Measurements from ENCODE around the gene CEP104. TPM values are rescaled to one million over a fixed set of nuclear protein-coding genes. Genes with fewer than 3 reads are reported as not detected.

The CEP104 gene
- total and polyA plus RNA-seq, 11 donors, result 5.5 to 46.1 (median 33.0) TPM

- intact Hi-C loops (cut with DNase I), result loop anchor here in 1 of 10 donors (2.0 kb wide), 1 partner anchor 42 kb away; the partner anchor contains the start of genes CEP104 and DFFB
- no peak for DNase-seq
- peaks cover 0 to 17% (median 8%) of the 10 kb centered on the region in 12 donors for H3K4me1 ChIP-seq
- H3K27ac ChIP-seq, result no peak overlapping the region
- H3K36me3 ChIP-seq, result peaks cover 0 to 12% (median 0%) of the 10 kb centered on the region in 9 donors
- H3K27me3 ChIP-seq, result no peaks in the 10 kb centered on the region
- H3K9me3 ChIP-seq, result peaks cover 0 to 28% (median 11%) of the 10 kb centered on the region in 12 donors
- no peak for ATAC-seq
- TF ChIP-seq POLR2A (IDR thresholded peaks at IDR 0.05), result no peak
- no peak for TF ChIP-seq CTCF (IDR thresholded peaks at IDR 0.05)
- peak overlapping the region in 1 of 12 donors; percentile 65 for H3K4me3 ChIP-seq
Measured at GRCh38 chr1:3898475-3898735, 41.4 kb upstream of the CEP104 start.

GRCh38 chr1:3896396-3897000 is 39.5 kb upstream of the CEP104 start:
- Histone ChIP-seq H3K4me3 (no peak overlapping the region), H3K4me1 (peaks cover 0 to 27% (median 14%) of the 10 kb centered on the region in 12 donors)
- TF ChIP-seq CTCF (IDR thresholded peaks at IDR 0.05) (no peak), POLR2A (IDR thresholded peaks at IDR 0.05) (no peak)

DNA sequence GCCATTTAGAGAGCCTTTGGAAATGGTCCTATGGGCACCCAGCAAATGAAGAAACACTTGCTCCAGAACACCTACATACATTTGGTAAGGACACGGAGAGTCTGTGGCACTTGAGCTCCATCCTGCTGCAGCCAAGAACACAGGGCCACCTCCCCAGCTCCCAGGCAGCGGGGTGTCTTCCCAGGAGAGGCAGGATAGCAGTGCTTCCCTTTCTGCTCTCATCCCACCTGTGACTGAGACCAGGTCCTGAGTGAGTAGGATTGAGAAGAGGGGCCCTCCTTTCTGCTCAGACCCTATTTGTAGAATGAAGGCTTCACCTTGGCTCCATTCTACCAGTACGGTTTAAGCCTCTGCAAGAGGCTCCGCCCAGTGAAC is 38.9 kb upstream of the CEP104 start:
- peaks cover 0 to 18% (median 5%) of the 10 kb centered on the region in 9 donors for H3K36me3 ChIP-seq
- TF ChIP-seq POLR2A (IDR thresholded peaks at IDR 0.05) (no peak), CTCF (IDR thresholded peaks at IDR 0.05) (no peak)
- WGBS, 4 donors, result 90 to 96% (median 95%) methylated on average over 4 of the region's 4 CpGs
- DNase-seq (no peak), ATAC-seq (no peak)
- H3K27ac ChIP-seq, result no peak overlapping the region
- H3K9me3 ChIP-seq, result peaks cover 0 to 28% (median 11%) of the 10 kb centered on the region in 12 donors
- intact Hi-C loops (cut with DNase I), result no loop called here
- H3K4me1 ChIP-seq, result peaks cover 0 to 28% (median 13%) of the 10 kb centered on the region in 12 donors
- no peak overlapping the region for H3K4me3 ChIP-seq
- no peaks in the 10 kb centered on the region for H3K27me3 ChIP-seq

More at GRCh38 chr1:3896396-3897000, 39.5 kb upstream of the CEP104 start:
- 90 to 94% (median 91%) methylated on average over 7 of the region's 7 CpGs for WGBS, 4 donors
- no peak for ATAC-seq
- Histone ChIP-seq H3K27ac (no peak overlapping the region), H3K9me3 (peaks cover 0 to 28% (median 11%) of the 10 kb centered on the region in 12 donors), H3K27me3 (no peaks in the 10 kb centered on the region), H3K36me3 (peaks cover 0 to 18% (median 0%) of the 10 kb centered on the region in 9 donors)
- intact Hi-C loops (cut with DNase I), result no loop called here
- DNase-seq, result no peak

DNA sequence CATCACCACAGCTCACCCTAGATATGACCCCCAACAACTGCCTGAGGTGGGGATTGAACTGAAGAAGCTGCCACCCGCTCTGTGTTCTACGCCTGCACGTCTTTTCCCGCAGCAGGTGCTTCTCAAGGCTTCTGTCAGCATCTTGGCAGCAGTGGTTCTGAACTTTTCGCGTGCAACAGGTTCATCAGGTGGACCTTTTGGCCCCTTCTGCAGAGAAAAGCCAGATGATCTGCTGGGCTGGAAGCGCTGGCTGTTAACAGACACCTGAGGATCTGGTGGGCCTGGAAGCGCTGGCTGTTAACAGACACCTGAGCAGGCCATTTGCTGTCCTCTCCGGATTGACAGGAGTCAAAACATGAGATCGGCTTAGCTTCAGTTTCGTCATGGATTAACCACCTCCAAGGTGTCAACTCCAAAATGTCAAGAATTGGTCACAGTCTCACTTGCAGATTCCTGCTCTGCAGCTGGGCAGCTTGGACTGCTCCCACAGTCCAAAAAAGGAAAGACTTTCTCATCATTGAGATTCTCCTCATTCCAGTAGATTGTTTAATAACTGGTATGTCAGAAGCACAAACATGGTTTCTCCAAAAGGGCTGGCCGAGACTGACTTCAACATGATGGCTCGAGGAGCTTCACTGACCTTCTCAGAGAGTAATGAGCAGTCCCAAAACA is 38.4 kb upstream of the CEP104 start:
- Histone ChIP-seq H3K27me3 (no peaks in the 10 kb centered on the region), H3K9me3 (peaks cover 0 to 28% (median 11%) of the 10 kb centered on the region in 12 donors), H3K4me3 (no peak overlapping the region), H3K36me3 (peaks cover 0 to 23% (median 10%) of the 10 kb centered on the region in 9 donors), H3K27ac (no peak overlapping the region), H3K4me1 (peaks cover 0 to 33% (median 13%) of the 10 kb centered on the region in 12 donors)
- 93 to 95% (median 94%) methylated on average over 13 of the region's 13 CpGs for WGBS, 4 donors
- intact Hi-C loops (cut with DNase I), result no loop called here
- TF ChIP-seq CTCF (IDR thresholded peaks at IDR 0.05) (no peak), POLR2A (IDR thresholded peaks at IDR 0.05) (no peak)
- ATAC-seq (no peak), DNase-seq (no peak)

Measured in heart left ventricle (tissue), 16 donors.